CD4-positive, alpha-beta T cell (primary cell): ENCODE data around the gene OR1I1. TPM values are rescaled to one million over a fixed set of nuclear protein-coding genes. Genes with fewer than 3 reads are reported as not detected.

Experiments
- ATAC-seq: fragments of 200-7000 bp; cut with Tn5 transposase; one replicate; pipeline ENCODE4 v1.10.0; 2022; ENCODE audit warnings: mild to moderate bottlenecking; ENCODE audit not compliant: poor library complexity
- CTCF ChIA-PET: fragments of 350-600 bp; sonication (Branson Sonifier 250); formaldehyde crosslinking; loops from one replicate; lab custom pipeline; 2021; ENCODE audit warnings: antibody characterized with exemption, inconsistent platforms; lab: Charles Lee
- POLR2A ChIA-PET: fragments of 350-600 bp; sonication (Branson Sonifier 250); formaldehyde crosslinking; loops from one replicate; lab custom pipeline; 2021; ENCODE audit warnings: antibody characterized with exemption, inconsistent platforms; lab: Charles Lee
- DNase-seq, 14 experiments: peaks; one replicate each; pipeline ENCODE4 v3.0.0-alpha.2; 2013 to 2020; ENCODE audit warnings: mixed read lengths in 2 of 14
- H3K27ac ChIP-seq, 2 donors: one replicate each; pipeline versions ENCODE4 v1.5.1 to v1.7.0; 2013; ENCODE audit warnings: low read length in 2 of 2, low read depth in 1 of 2, mild to moderate bottlenecking in 1 of 2
- H3K27me3 ChIP-seq, 2 experiments: 1 replicate in 1 of 2; 2 replicates in 1 of 2; pipeline versions ENCODE4 v1.6.1 to v1.7.0; 2013; ENCODE audit warnings: low read length in 2 of 2, control low read depth in 1 of 2, mild to moderate bottlenecking in 1 of 2, moderate library complexity in 1 of 2; ENCODE audit not compliant: insufficient read depth in 2 of 2, control insufficient read depth in 1 of 2
- H3K36me3 ChIP-seq: one replicate; pipeline ENCODE4 v1.6.1; 2013; ENCODE audit warnings: low read length, control low read depth; ENCODE audit not compliant: insufficient read depth
- H3K4me1 ChIP-seq: one replicate; pipeline ENCODE4 v1.6.1; 2013; ENCODE audit warnings: low read length, control low read depth; ENCODE audit not compliant: insufficient read depth
- H3K4me3 ChIP-seq: one replicate; pipeline ENCODE4 v1.5.1; 2013; ENCODE audit warnings: mild to moderate bottlenecking, low read length, moderate library complexity
- H3K9me3 ChIP-seq, 2 experiments: 1 replicate in 1 of 2; 2 replicates in 1 of 2; pipeline versions ENCODE4 v1.6.1 to v1.7.0; 2013; ENCODE audit warnings: low read length in 2 of 2, mild to moderate bottlenecking in 2 of 2, control low read depth in 1 of 2, moderate library complexity in 1 of 2; ENCODE audit not compliant: control insufficient read depth in 1 of 2, insufficient read depth in 1 of 2
- H3K27ac Mint-ChIP-seq: one replicate; pipeline ENCODE4 v1.8.0; 2020; ENCODE audit warnings: mixed read lengths
- H3K27me3 Mint-ChIP-seq: one replicate; pipeline ENCODE4 v1.8.0; 2021; ENCODE audit warnings: mixed read lengths
- H3K36me3 Mint-ChIP-seq: one replicate; pipeline ENCODE4 v1.8.0; 2021; ENCODE audit warnings: low read depth, mixed read lengths
- H3K4me1 Mint-ChIP-seq: one replicate; pipeline ENCODE4 v1.8.0; 2021; ENCODE audit warnings: low read depth, mixed read lengths
- H3K4me3 Mint-ChIP-seq: one replicate; pipeline ENCODE4 v1.8.0; 2020; ENCODE audit warnings: mild to moderate bottlenecking, mixed read lengths
- H3K9me3 Mint-ChIP-seq: one replicate; pipeline ENCODE4 v1.8.0; 2020; ENCODE audit warnings: mixed read lengths
- CTCF ChIP-seq: fragments of 200-600 bp; IDR thresholded peaks from one replicate; pipeline ENCODE4 v1.8.0; 2022; ENCODE audit warnings: antibody characterized with exemption, mild to moderate bottlenecking
- intact Hi-C, 2 experiments: fragments of 100-400 bp; cut with DNase I in 1 of 2; cut with micrococcal nuclease in 1 of 2; formaldehyde crosslinking; loops; one replicate each; pipeline versions ENCODE4 v1.15.1 to v1.9.0; 2023 to 2025; cut with DNase I, micrococcal nuclease
- total RNA-seq, 174 experiments: library from RNA in 2 of 174; stranded (reverse) in 2 of 174; gene quantifications; one replicate each; pipeline ENCODE4 v1.2.3 and lab custom pipeline; 2021 to 2026

The OR1I1 gene
- total RNA-seq, 2 experiments from 2014 or later, result not detected

GRCh38 chr19:15120135-15121026 is 38.4 kb downstream of the OR1I1 start:
- no peak overlapping the region for H3K27ac ChIP-seq
- CTCF ChIA-PET, result no interaction called here
- H3K27me3 Mint-ChIP-seq, result no peaks in the 10 kb centered on the region
- H3K4me1 Mint-ChIP-seq, result peaks cover 17% of the 10 kb centered on the region
- H3K27ac Mint-ChIP-seq, result peak overlapping the region; percentile 36
- no peak for TF ChIP-seq CTCF
- no peaks in the 10 kb centered on the region for H3K9me3 Mint-ChIP-seq
- POLR2A ChIA-PET, result interaction anchor here (0.6 kb wide), 1 partner anchor 573 kb away, joined by 4 read pairs; no protein-coding TSS in a partner anchor
- H3K9me3 ChIP-seq, result peaks cover 0 to 9% of the 10 kb centered on the region in 2 experiments
- H3K36me3 ChIP-seq, result peaks cover 58% of the 10 kb centered on the region
- ATAC-seq (no peak), DNase-seq (no peak)
- H3K27me3 ChIP-seq, result no peaks in the 10 kb centered on the region
- intact Hi-C loops, result no loop called here
- peaks cover 13% of the 10 kb centered on the region for H3K4me1 ChIP-seq
- H3K36me3 Mint-ChIP-seq, result peaks cover 74% of the 10 kb centered on the region
- H3K4me3 Mint-ChIP-seq, result no peak overlapping the region
- H3K4me3 ChIP-seq, result no peak overlapping the region

- ChIA-PET POLR2A (no interaction called here), CTCF (interaction anchor here (0.5 kb wide), 1 partner anchor 36 kb away, joined by 5 read pairs; no protein-coding TSS in a partner anchor)
- Histone ChIP-seq H3K36me3 (peaks cover 40% of the 10 kb centered on the region), H3K27ac (no peak overlapping the region), H3K27me3 (no peaks in the 10 kb centered on the region), H3K4me1 (peaks cover 18% of the 10 kb centered on the region), H3K9me3 (peaks cover 0 to 9% of the 10 kb centered on the region in 2 experiments), H3K4me3 (no peak overlapping the region)
- H3K4me3 Mint-ChIP-seq, result no peak overlapping the region
- ATAC-seq, result no peak
- peaks cover 69% of the 10 kb centered on the region for H3K36me3 Mint-ChIP-seq
- no peaks in the 10 kb centered on the region for H3K9me3 Mint-ChIP-seq
- no peaks in the 10 kb centered on the region for H3K27me3 Mint-ChIP-seq
- intact Hi-C loops, result no loop called here
- H3K4me1 Mint-ChIP-seq, result peaks cover 23% of the 10 kb centered on the region
- TF ChIP-seq CTCF, result no peak
- no peak overlapping the region for H3K27ac Mint-ChIP-seq
- no peak for DNase-seq
Observed at GRCh38 chr19:15122331-15123030, 40.5 kb downstream of the OR1I1 start.

- CTCF ChIA-PET, result interaction anchor here (0.5 to 0.9 kb wide), 2 partner anchors 35 to 296 kb away, joined by 3 to 5 read pairs; partner anchors contain the start of gene AKAP8L
- H3K36me3 Mint-ChIP-seq, result peaks cover 61% of the 10 kb centered on the region
- peak overlapping the region; percentile 99 for H3K4me3 Mint-ChIP-seq
- intact Hi-C loops, result no loop called here
- H3K27me3 ChIP-seq, result no peaks in the 10 kb centered on the region
- POLR2A ChIA-PET, result interaction anchor here (0.6 to 3.6 kb wide), 2 partner anchors 19 to 256 kb away, joined by 3 to 14 read pairs; partner anchors contain the start of gene AKAP8
- H3K27ac Mint-ChIP-seq, result peak overlapping the region; percentile 96
- peaks cover 32% of the 10 kb centered on the region for H3K36me3 ChIP-seq
- H3K27me3 Mint-ChIP-seq, result no peaks in the 10 kb centered on the region
- no peak for TF ChIP-seq CTCF
- H3K4me1 Mint-ChIP-seq, result peaks cover 27% of the 10 kb centered on the region
- H3K4me1 ChIP-seq, result peaks cover 18% of the 10 kb centered on the region
- no peak overlapping the region for H3K27ac ChIP-seq
- no peak overlapping the region for H3K4me3 ChIP-seq
- ATAC-seq (no peak), DNase-seq (no peak)
- peaks cover 0 to 9% of the 10 kb centered on the region in 2 experiments for H3K9me3 ChIP-seq
- H3K9me3 Mint-ChIP-seq, result no peaks in the 10 kb centered on the region
Observed at GRCh38 chr19:15123031-15123890, 41.2 kb downstream of the OR1I1 start.
